Stimulated activated memory B cell treated with anti-CD40 and anti-IgM and Interleukin-4, amounts not matched to agents 10 μg/mL and 1 μg/mL and 100 μg/mL, for 72 hours (primary cell): ENCODE data around the gene IL23R.
"Not testable (repeated sequence)": the region's sequence is repeated elsewhere in the genome, so short reads cannot be mapped to it uniquely, and the experiment has no call there.

Experiments used
- ATAC-seq: fragments of 150-1000 bp; cut with Tn5 transposase; 2 replicates; pipeline ENCODE4 v1.10.0; 2021
- H3K27ac Mint-ChIP-seq: one replicate; pipeline ENCODE4 v1.8.0; 2022; ENCODE audit warnings: mild to moderate bottlenecking, mixed read lengths
- H3K27me3 Mint-ChIP-seq: one replicate; pipeline ENCODE4 v1.8.0; 2022; ENCODE audit warnings: mixed read lengths
- H3K36me3 Mint-ChIP-seq: one replicate; pipeline ENCODE4 v1.8.0; 2022; ENCODE audit warnings: mixed read lengths
- H3K4me1 Mint-ChIP-seq: one replicate; pipeline ENCODE4 v1.8.0; 2022; ENCODE audit warnings: mixed read lengths
- H3K4me3 Mint-ChIP-seq: one replicate; pipeline ENCODE4 v1.8.0; 2022; ENCODE audit warnings: mild to moderate bottlenecking, moderate library complexity, mixed read lengths
- H3K9me3 Mint-ChIP-seq: one replicate; pipeline ENCODE4 v1.8.0; 2022; ENCODE audit warnings: mixed read lengths

Gene IL23R

GRCh38 chr1:67194209-67194863, 28.1 kb downstream of the IL23R start:
- peak; percentile 52 for ATAC-seq
- no peaks in the 10 kb centered on the region for H3K4me1 Mint-ChIP-seq
- H3K9me3 Mint-ChIP-seq = no peaks in the 10 kb centered on the region
- no peaks in the 10 kb centered on the region for H3K36me3 Mint-ChIP-seq
- peak overlapping the region; percentile 12 for H3K27ac Mint-ChIP-seq
- peaks cover 21% of the 10 kb centered on the region for H3K27me3 Mint-ChIP-seq
- no peak overlapping the region for H3K4me3 Mint-ChIP-seq

DNA sequence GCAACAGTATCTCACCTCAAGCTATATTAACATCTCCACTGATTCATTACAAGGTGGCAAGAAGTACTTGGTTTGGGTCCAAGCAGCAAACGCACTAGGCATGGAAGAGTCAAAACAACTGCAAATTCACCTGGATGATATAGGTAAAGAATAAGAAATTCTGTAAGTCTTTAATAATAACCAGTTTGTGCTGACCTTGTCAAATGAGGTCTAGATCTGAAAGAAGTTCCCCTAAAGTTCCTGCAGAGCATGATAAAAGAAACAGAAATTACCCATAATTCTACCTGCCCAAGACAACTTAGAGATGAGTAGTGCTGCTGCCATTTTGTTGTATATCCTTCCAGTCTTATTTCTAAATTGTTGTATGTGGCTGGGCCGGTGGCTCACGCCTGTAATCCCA, 34.5 kb downstream of the IL23R start:
- no peaks in the 10 kb centered on the region for H3K9me3 Mint-ChIP-seq
- H3K27ac Mint-ChIP-seq = no peak overlapping the region
- H3K4me1 Mint-ChIP-seq = no peaks in the 10 kb centered on the region
- no peak overlapping the region for H3K4me3 Mint-ChIP-seq
- no peak for ATAC-seq
- H3K27me3 Mint-ChIP-seq = peaks cover 23% of the 10 kb centered on the region
- H3K36me3 Mint-ChIP-seq = no peaks in the 10 kb centered on the region

DNA sequence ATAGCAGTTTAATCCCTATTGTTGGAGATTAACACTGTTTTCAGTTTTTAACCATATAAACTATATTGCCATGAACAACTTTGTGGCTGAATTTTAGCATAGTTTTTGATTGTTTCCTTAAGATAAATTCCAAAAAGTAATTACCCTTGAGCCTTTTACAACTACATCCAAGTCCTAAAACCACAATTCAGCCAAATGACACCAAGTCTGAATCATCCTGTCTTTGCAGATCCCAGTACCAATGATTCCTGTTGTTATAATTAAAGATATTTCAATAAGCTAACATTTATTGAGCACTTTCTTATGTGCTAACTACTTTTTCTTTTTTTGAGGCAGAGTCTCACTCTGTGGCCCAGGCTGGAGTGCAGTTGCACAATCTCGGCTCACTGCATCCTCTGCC, 35.6 kb downstream of the IL23R start:
- H3K27ac Mint-ChIP-seq = no peak overlapping the region
- no peak for ATAC-seq
- no peaks in the 10 kb centered on the region for H3K36me3 Mint-ChIP-seq
- H3K4me3 Mint-ChIP-seq = no peak overlapping the region
- H3K27me3 Mint-ChIP-seq = peaks cover 23% of the 10 kb centered on the region
- H3K9me3 Mint-ChIP-seq = no peaks in the 10 kb centered on the region
- H3K4me1 Mint-ChIP-seq = no peaks in the 10 kb centered on the region

DNA sequence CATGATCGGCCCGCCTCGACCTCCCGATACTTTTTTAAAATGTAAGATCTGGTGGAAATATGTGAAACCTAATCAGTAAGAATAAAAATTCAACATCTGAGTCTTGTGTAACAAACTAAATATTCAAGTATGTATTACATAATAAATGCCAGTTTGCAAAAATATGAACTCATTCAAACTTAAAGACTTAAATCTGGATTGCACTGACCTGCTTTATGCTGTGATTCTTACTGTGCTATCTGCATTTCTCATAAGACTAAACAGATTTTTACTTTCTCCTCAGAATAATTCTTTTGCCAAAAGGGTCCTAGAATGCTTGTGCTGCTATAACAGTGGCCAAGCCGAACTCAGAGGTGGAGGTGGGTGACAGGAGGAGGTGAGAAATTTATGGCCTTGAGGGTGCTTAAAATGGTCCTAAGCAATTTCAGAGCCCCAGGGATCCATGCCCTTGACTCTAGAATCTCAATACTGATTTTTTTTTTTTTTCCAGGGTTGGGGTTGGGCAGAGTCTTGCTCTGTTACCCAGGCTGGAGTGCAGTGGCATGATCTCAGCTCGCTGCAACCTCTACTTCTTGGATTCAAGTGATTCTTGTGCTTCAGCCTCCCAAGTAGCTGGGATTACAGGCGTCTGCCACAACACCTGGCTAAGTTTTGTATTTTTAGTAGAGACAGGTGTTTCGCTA, 38.2 kb downstream of the IL23R start:
- Mint-ChIP-seq H3K4me3 (no peak overlapping the region), H3K4me1 (no peaks in the 10 kb centered on the region), H3K27ac (no peak overlapping the region), H3K36me3 (no peaks in the 10 kb centered on the region), H3K27me3 (peaks cover 1% of the 10 kb centered on the region), H3K9me3 (no peaks in the 10 kb centered on the region)
- no peak for ATAC-seq

DNA sequence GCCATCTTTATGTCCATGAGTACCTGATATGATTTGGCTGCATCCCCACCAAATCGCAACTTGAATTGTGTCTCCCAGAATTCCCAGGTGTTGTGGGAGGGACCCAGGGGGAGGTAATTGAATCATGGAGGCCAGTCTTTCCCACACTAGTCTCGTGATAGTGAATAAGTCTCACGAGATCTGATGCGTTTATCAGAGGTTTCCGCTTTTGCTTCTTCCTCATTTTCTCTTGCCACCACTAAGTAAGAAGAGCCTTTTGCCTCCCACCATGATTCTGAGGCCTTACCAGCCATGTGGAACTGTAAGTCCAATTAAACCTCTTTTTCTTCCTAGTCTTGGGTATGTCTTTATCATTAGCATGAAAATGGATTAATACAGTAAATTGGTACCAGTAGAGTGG, 41.1 kb downstream of the IL23R start:
- not testable (repeated sequence) for H3K4me3 Mint-ChIP-seq, H3K4me1 Mint-ChIP-seq, H3K27ac Mint-ChIP-seq, H3K9me3 Mint-ChIP-seq, ATAC-seq, H3K36me3 Mint-ChIP-seq, H3K27me3 Mint-ChIP-seq

DNA sequence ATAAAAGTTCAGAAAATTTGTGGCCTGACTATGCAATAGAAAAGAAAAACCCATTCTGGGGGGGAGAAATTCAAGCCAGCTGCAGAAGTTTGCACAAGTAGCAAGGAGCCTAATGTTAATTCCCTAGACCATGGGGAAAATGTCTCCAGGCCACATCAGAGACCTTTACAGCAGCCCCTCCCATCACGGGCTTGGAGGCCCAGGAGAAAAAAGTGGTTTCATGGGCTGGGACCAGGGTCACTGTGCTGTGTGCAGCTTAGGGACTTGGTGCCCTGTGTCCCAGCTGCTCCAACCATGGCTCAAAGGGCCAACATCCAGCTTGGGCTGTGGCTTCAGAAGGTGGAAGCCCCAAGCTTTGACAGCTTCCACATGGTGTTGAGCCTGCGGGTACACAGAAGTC, 42.0 kb downstream of the IL23R start:
- no peak for ATAC-seq
- Mint-ChIP-seq H3K4me1 (no peaks in the 10 kb centered on the region), H3K4me3 (no peak overlapping the region), H3K27ac (no peak overlapping the region), H3K9me3 (no peaks in the 10 kb centered on the region), H3K27me3 (no peaks in the 10 kb centered on the region), H3K36me3 (no peaks in the 10 kb centered on the region)

DNA sequence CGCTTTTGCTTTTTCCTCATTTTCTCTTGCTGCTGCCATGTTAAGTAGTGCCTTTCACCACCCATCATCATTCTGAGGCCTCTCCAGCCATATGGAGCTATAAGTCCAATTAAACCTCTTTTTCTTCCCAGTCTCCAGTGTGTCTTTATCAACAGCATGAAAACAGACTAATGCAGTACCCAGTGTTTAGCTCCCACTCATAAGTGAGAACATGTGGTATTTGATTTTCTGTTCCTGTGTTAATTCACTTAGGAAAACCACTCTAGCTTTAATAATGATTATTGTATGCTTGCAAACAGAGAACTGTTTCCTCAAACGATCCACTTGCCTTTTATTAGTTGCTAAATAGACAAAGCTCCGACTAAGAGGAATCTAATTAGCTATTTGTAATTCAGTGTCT, 43.3 kb downstream of the IL23R start:
- no peak overlapping the region for H3K27ac Mint-ChIP-seq
- H3K4me3 Mint-ChIP-seq = no peak overlapping the region
- no peak for ATAC-seq
- H3K27me3 Mint-ChIP-seq = no peaks in the 10 kb centered on the region
- no peaks in the 10 kb centered on the region for H3K9me3 Mint-ChIP-seq
- H3K36me3 Mint-ChIP-seq = no peaks in the 10 kb centered on the region
- H3K4me1 Mint-ChIP-seq = peaks cover 2% of the 10 kb centered on the region

GRCh38 chr1:67211589-67212563, 45.6 kb downstream of the IL23R start:
- peak overlapping the region; percentile 12 for H3K27ac Mint-ChIP-seq
- peak; percentile 64 for ATAC-seq
- peaks cover 6% of the 10 kb centered on the region for H3K36me3 Mint-ChIP-seq
- peaks cover 14% of the 10 kb centered on the region for H3K4me1 Mint-ChIP-seq
- H3K27me3 Mint-ChIP-seq = no peaks in the 10 kb centered on the region
- no peaks in the 10 kb centered on the region for H3K9me3 Mint-ChIP-seq
- no peak overlapping the region for H3K4me3 Mint-ChIP-seq

DNA sequence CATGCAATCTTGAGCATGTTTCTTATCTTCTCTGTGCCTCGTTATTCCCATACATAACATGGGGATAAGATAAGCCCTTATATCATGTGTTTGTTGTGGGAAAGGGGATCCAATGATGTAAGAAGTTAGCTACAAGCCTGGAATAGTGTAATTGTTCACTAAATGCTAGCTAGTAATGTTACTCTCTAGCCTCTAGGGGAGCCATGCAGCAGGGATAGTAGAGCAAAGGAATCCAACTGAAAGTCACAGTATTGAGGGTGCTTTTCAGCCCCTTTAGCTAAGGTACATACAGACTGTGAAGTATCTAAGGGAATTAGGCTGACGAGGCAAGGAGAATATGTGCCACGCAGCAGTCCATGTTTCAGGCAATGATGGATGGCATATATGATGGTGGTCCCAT, 46.9 kb downstream of the IL23R start:
- ATAC-seq = no peak
- Mint-ChIP-seq H3K4me1 (peaks cover 14% of the 10 kb centered on the region), H3K9me3 (no peaks in the 10 kb centered on the region), H3K27me3 (no peaks in the 10 kb centered on the region), H3K27ac (no peak overlapping the region), H3K4me3 (no peak overlapping the region), H3K36me3 (peaks cover 6% of the 10 kb centered on the region)

DNA sequence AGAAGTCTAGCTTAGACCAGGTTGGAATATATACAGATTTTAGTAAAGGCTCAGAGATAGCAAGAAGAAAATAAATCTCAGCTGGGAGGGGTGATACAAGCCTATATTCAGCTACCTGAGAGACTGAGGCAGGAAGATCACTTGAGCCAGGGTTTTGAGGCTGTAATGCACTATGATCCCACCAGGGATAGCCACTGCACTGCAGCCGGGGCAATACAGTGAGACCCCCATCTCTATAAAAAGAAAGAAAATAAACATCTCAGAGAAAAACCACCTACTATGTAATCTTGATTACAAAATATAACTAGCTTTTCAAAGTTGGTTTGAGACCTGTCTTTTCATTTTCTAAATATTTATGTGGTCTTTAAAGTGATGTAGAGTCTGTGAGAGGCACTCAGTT, 47.7 kb downstream of the IL23R start:
- no peaks in the 10 kb centered on the region for H3K27me3 Mint-ChIP-seq
- H3K27ac Mint-ChIP-seq = peak overlapping the region; percentile 24
- no peaks in the 10 kb centered on the region for H3K9me3 Mint-ChIP-seq
- ATAC-seq = no peak
- peaks cover 6% of the 10 kb centered on the region for H3K36me3 Mint-ChIP-seq
- H3K4me3 Mint-ChIP-seq = no peak overlapping the region
- peaks cover 14% of the 10 kb centered on the region for H3K4me1 Mint-ChIP-seq

GRCh38 chr1:67214420-67215174, 48.3 kb downstream of the IL23R start:
- Mint-ChIP-seq H3K27me3 (no peaks in the 10 kb centered on the region), H3K9me3 (no peaks in the 10 kb centered on the region), H3K4me1 (peaks cover 14% of the 10 kb centered on the region), H3K36me3 (peaks cover 6% of the 10 kb centered on the region), H3K4me3 (peak overlapping the region; percentile 31), H3K27ac (peak overlapping the region; percentile 24)
- ATAC-seq = peak; percentile 79

- Mint-ChIP-seq H3K27ac (no peak overlapping the region), H3K9me3 (no peaks in the 10 kb centered on the region), H3K4me1 (peaks cover 14% of the 10 kb centered on the region), H3K36me3 (peaks cover 6% of the 10 kb centered on the region), H3K4me3 (no peak overlapping the region), H3K27me3 (no peaks in the 10 kb centered on the region)
- ATAC-seq = no peak
Measured at GRCh38 chr1:67216401-67216800, 50.1 kb downstream of the IL23R start.

DNA sequence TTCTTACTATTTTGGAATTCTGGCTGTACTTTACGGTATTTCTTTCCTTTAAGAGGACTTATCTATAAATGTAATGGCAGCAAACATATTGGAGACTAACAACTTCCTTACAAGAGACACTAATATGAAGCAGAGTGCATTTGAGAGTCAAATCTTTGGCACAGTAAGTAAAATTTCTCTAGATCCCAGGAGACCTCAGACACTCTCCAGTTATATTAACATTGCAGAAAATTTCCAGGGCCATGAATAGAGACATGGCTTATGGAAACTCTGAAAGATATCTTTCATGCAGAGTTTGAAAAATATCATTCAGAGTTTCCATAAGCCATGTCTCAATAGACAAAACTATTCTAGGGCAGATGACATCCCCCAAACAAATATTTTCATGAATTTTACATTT, 51.2 kb downstream of the IL23R start:
- peaks cover 6% of the 10 kb centered on the region for H3K36me3 Mint-ChIP-seq
- no peaks in the 10 kb centered on the region for H3K27me3 Mint-ChIP-seq
- no peaks in the 10 kb centered on the region for H3K9me3 Mint-ChIP-seq
- no peak for ATAC-seq
- H3K27ac Mint-ChIP-seq = no peak overlapping the region
- peaks cover 14% of the 10 kb centered on the region for H3K4me1 Mint-ChIP-seq
- no peak overlapping the region for H3K4me3 Mint-ChIP-seq

DNA sequence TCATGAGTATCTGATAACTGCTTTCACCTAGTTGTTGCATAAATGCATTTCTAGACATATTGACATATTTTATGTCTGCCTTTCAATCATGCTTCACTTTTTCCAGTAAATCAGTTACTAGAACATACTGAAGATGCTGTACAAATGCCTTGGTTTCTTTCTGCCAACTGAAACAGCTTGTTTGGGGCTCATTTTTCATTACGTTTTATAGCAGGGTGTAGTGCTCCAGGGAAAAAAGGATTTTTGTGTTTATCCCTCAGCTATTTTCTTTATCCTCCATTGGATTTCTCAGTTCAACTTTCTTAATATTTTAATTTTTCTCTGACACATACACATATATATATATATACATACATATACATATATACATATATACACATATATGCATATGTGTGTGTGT, 51.7 kb downstream of the IL23R start:
- H3K27ac Mint-ChIP-seq = no peak overlapping the region

DNA sequence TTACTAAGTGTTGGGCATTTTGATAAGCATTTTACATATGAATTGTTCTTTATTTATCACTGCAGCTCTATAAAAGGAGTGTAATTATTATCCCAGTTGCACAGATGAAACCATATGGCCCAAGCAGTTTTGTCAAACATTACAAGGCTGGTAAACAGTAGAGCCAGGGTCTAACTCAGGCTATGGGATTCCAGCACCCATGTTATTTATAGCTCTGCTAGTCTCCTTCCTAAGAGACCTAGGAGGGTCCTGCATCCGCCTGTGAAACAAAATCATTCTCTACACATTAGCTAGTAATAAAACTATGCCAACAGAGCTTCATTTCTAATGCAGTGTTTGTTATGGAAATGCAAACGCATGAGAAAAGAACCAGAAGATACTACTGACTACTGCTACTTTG, 58.6 kb downstream of the IL23R start:
- ATAC-seq = no peak
- H3K27me3 Mint-ChIP-seq = peaks cover 25% of the 10 kb centered on the region
- no peak overlapping the region for H3K27ac Mint-ChIP-seq
- H3K36me3 Mint-ChIP-seq = no peaks in the 10 kb centered on the region
- no peak overlapping the region for H3K4me3 Mint-ChIP-seq
- no peaks in the 10 kb centered on the region for H3K4me1 Mint-ChIP-seq
- H3K9me3 Mint-ChIP-seq = no peaks in the 10 kb centered on the region

More for the DNA sequence above, 51.7 kb downstream of the IL23R start:
- Mint-ChIP-seq H3K9me3 (no peaks in the 10 kb centered on the region), H3K36me3 (peaks cover 6% of the 10 kb centered on the region), H3K27me3 (no peaks in the 10 kb centered on the region), H3K4me3 (no peak overlapping the region), H3K4me1 (peaks cover 14% of the 10 kb centered on the region)
- no peak for ATAC-seq
